ENCODE results near the gene TTLL11. TPM values are rescaled to one million over a fixed set of nuclear protein-coding genes. Genes with fewer than 3 reads are reported as not detected.

The TTLL11 gene
- total RNA-seq, 1 experiment from 2014 or later = 1.5 TPM

DNA sequence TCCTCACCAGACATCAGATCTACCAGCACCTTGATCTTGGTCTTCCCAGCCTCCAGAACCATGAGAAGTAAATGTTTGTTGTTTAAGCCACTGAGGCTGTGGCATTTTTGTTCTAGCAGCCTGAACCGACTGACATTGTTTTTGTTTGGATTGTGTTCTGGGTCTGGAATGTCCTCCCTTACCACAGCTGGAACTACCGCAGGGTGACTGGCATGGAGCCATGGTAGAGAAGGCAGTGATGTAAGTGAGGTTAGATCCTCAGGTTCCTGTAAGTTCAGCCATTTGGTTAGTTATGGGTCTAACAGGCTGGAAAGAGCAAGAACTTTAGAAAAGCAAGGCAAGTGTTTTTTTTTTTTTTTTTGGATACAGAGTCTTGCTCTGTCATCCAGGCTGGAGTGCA is 232.4 kb downstream of the TTLL11 start:
- Histone ChIP-seq H2BK15ac (ENCODE audit: low read depth, low read length) (no peak overlapping the region), H4K91ac (ENCODE audit: insufficient read length, low read depth, low read length) (no peak overlapping the region), H3K4ac (ENCODE audit: low read depth, low read length) (no peak overlapping the region), H2AFZ (ENCODE audit: low read length) (no peak overlapping the region), H3K27me3 (ENCODE audit: insufficient read depth, low read length) (no peaks in the 10 kb centered on the region), H2BK120ac (ENCODE audit: low read depth, low read length, poor library complexity, severe bottlenecking) (no peak overlapping the region), H2BK12ac (ENCODE audit: insufficient read length, low read depth, low read length) (no peak overlapping the region), H2BK5ac (ENCODE audit: insufficient read length, low read length) (no peak overlapping the region), H3K14ac (ENCODE audit: insufficient read depth, low read length) (no peak overlapping the region), H3K23me2 (ENCODE audit: insufficient read length, low read depth, low read length, poor library complexity, severe bottlenecking) (no peaks in the 10 kb centered on the region), H3K79me1 (ENCODE audit: insufficient read depth, low read depth, low read length, poor library complexity, severe bottlenecking) (no peaks in the 10 kb centered on the region), H3K9ac (ENCODE audit: extremely low read depth, insufficient read length, low read length) (no peak overlapping the region), H3T11ph (ENCODE audit: low read length) (no peak overlapping the region), H3K56ac (ENCODE audit: insufficient read length, low read depth, low read length) (no peak overlapping the region), H2AK5ac (ENCODE audit: insufficient read length, low read length) (no peak overlapping the region), H3K4me1 (ENCODE audit: insufficient read depth, low read length) (peaks cover 14% of the 10 kb centered on the region), H3K4me2 (ENCODE audit: insufficient read depth, insufficient read length, low read length) (no peak overlapping the region), H3K9me3 (ENCODE audit: control insufficient read depth, low read depth, low read length) (no peaks in the 10 kb centered on the region), H3K79me2 (ENCODE audit: insufficient read depth, low read length) (no peaks in the 10 kb centered on the region), H4K8ac (replicated peaks; ENCODE audit: insufficient read length, low read depth, low read length) (no peak overlapping the region), H3K18ac (ENCODE audit: insufficient read length, low read depth, low read length) (no peak overlapping the region), H2BK20ac (ENCODE audit: low read depth, low read length, poor library complexity, severe bottlenecking) (no peak overlapping the region), H3K27ac (ENCODE audit: insufficient read length, low read depth, low read length) (no peak overlapping the region), H4K20me1 (ENCODE audit: control insufficient read depth, insufficient read depth, insufficient read length) (peaks cover 2% of the 10 kb centered on the region), H3K23ac (ENCODE audit: insufficient read length, low read depth, low read length) (no peak overlapping the region), H4K5ac (ENCODE audit: insufficient read length, low read depth, low read length) (no peak overlapping the region)
- no CpG with 5 or more reads among the region's 2 CpGs for WGBS (ENCODE audit: extremely low coverage, insufficient read length, low lambda C conversion rate)
- Mint-ChIP-seq H3K4me1 (peaks cover 23 to 31% of the 10 kb centered on the region in 2 experiments), H3K27ac (no peak overlapping the region; a peak in 1 of 7 replicates), H3K4me3 (no peak overlapping the region), H3K36me3 (ENCODE audit: insufficient read depth in 1 of 3, low read depth in 3 of 3) (no peaks in the 10 kb centered on the region), H3K9me3 (no peaks in the 10 kb centered on the region), H3K27me3 (ENCODE audit: low read depth) (peaks cover 5% of the 10 kb centered on the region)
- TF ChIP-seq, protein P1, sequence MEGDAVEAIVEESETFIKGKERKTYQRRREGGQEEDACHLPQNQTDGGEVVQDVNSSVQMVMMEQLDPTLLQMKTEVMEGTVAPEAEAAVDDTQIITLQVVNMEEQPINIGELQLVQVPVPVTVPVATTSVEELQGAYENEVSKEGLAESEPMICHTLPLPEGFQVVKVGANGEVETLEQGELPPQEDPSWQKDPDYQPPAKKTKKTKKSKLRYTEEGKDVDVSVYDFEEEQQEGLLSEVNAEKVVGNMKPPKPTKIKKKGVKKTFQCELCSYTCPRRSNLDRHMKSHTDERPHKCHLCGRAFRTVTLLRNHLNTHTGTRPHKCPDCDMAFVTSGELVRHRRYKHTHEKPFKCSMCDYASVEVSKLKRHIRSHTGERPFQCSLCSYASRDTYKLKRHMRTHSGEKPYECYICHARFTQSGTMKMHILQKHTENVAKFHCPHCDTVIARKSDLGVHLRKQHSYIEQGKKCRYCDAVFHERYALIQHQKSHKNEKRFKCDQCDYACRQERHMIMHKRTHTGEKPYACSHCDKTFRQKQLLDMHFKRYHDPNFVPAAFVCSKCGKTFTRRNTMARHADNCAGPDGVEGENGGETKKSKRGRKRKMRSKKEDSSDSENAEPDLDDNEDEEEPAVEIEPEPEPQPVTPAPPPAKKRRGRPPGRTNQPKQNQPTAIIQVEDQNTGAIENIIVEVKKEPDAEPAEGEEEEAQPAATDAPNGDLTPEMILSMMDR (conservative IDR thresholded peaks at IDR 0.05) = no peak
- DNase-seq = no peak

Measured in H9 (cell line).